ENCODE results near the gene AIP. TPM values are rescaled to one million over a fixed set of nuclear protein-coding genes. Genes with fewer than 3 reads are reported as not detected.

AIP gene
- total and polyA plus RNA-seq, 2 of the 8 experiments (the other 6 are each of a cell fraction or from before 2014, with no cell fraction given): 29.8 to 54.4 TPM

- Histone ChIP-seq H3K36me3 (ENCODE audit: control insufficient read depth in 2 of 4, insufficient read depth in 4 of 4, low read length in 3 of 4) (no peaks in the 10 kb centered on the region), H3K4ac (replicated peaks; ENCODE audit: insufficient read length, low read depth, low read length) (no peak overlapping the region), H2AFZ (ENCODE audit: low read length) (peak overlapping the region; percentile 47; the same call in 1 of the 2 replicates), H3K4me3 (ENCODE audit: extremely low read depth in 1 of 4, insufficient read depth in 2 of 4, low read depth in 3 of 4, low read length in 4 of 4) (peak overlapping the region; percentile 12 to 90 (median 48); a peak in 7 of 8 replicates), H2AK5ac (ENCODE audit: low read depth, low read length) (no peak overlapping the region), H3K14ac (ENCODE audit: insufficient read length) (no peak overlapping the region), H2BK20ac (ENCODE audit: low read length) (no peak overlapping the region), H3K18ac (ENCODE audit: extremely low read depth, low read length) (no peak overlapping the region; the same call in 1 of the 2 replicates), H2BK12ac (ENCODE audit: low read depth, low read length) (no peak overlapping the region), H3K4me1 (replicated peaks in 1 of 4; ENCODE audit: control insufficient read depth in 3 of 4, insufficient read depth in 4 of 4, low read length in 3 of 4) (peaks cover 0 to 9% (median 3%) of the 10 kb centered on the region in 4 experiments; a peak in 5 of 7 replicates), H3K4me2 (ENCODE audit: insufficient read depth in 1 of 2, low read depth in 2 of 2, low read length in 2 of 2) (peak overlapping the region; percentile 61 to 81; a peak in 3 of 4 replicates), H3K9ac (replicated peaks in 1 of 4; ENCODE audit: extremely low read depth in 1 of 4, low read depth in 3 of 4, low read length in 3 of 4) (no peak overlapping the region; a peak in 1 of 7 replicates), H3K27me3 (replicated peaks in 1 of 4; ENCODE audit: control insufficient read depth in 3 of 4, extremely low read depth in 1 of 4, insufficient read depth in 3 of 4, low read length in 3 of 4) (no peaks in the 10 kb centered on the region), H3K23ac (ENCODE audit: insufficient read length) (no peak overlapping the region), H4K20me1 (replicated peaks in 1 of 2; ENCODE audit: control insufficient read depth in 1 of 2, insufficient read depth in 2 of 2, low read length in 2 of 2) (peaks cover 0 to 3% of the 10 kb centered on the region in 2 experiments), H3K79me2 (ENCODE audit: control insufficient read depth in 1 of 2, insufficient read depth in 2 of 2, low read length in 2 of 2) (peaks cover 0 to 3% of the 10 kb centered on the region in 2 experiments; a peak in 2 of 4 replicates), H4K91ac (replicated peaks; ENCODE audit: insufficient read length, low read length) (peak overlapping the region; percentile 61), H4K8ac (ENCODE audit: extremely low read depth, insufficient read depth, low read length) (peak overlapping the region; percentile 96; the same call in 1 of the 2 replicates), H4K5ac (ENCODE audit: insufficient read length, low read depth, low read length) (peak overlapping the region; percentile 67), H2BK15ac (ENCODE audit: low read length) (no peak overlapping the region), H3K23me2 (ENCODE audit: low read depth, low read length) (peaks cover 6% of the 10 kb centered on the region), H2BK5ac (ENCODE audit: low read depth, low read length) (no peak overlapping the region), H3K56ac (replicated peaks; ENCODE audit: insufficient read length, low read depth, low read length) (no peak overlapping the region), H3K9me3 (ENCODE audit: insufficient read depth in 2 of 2, low read depth in 1 of 2, low read length in 1 of 2) (no peaks in the 10 kb centered on the region), H2BK120ac (replicated peaks; ENCODE audit: low read depth, low read length) (no peak overlapping the region), H3K79me1 (ENCODE audit: low read depth, low read length) (peaks cover 2% of the 10 kb centered on the region), H3K27ac (ENCODE audit: low read depth, low read length) (no peak overlapping the region)
- POLR2A ChIA-PET (ENCODE audit: partially characterized antibody): interaction anchor here (1.0 to 4.6 kb wide), 10 partner anchors 12 to 98 kb away, joined by 3 to 36 read pairs (median 5); partner anchors contain the start of genes PPP1CA, PTPRCAP and RPS6KB2
- CTCF ChIA-PET (ENCODE audit: partially characterized antibody): interaction anchor here (0.7 to 1.6 kb wide), 5 partner anchors 12 to 1580 kb away, joined by 3 to 7 read pairs (median 5); partner anchors contain the start of gene TPCN2
- TF ChIP-seq KDM4A (IDR thresholded peaks at IDR 0.05; ENCODE audit: low read depth, low read length, severe bottlenecking) (peak; percentile 54), CBX8 (IDR thresholded peaks at IDR 0.05; ENCODE audit: borderline replicate concordance, low read depth, low read length) (no peak), FOSL1 (IDR thresholded peaks at IDR 0.05; ENCODE audit: insufficient read depth, low read depth, low read length) (no peak), SP4 (IDR thresholded peaks at IDR 0.05; ENCODE audit: low read length) (no peak)
- no peak for DNase-seq (ENCODE audit: low read depth in 1 of 2, low spot score in 2 of 2)
- FAIRE-seq: no peak
- 49% methylated on average over 9 of the region's 9 CpGs; no CpG with 5 or more reads in 1 of the 2 experiments for WGBS, 2 experiments (ENCODE audit: extremely low coverage in 1 of 2, insufficient coverage in 1 of 2, insufficient read length in 1 of 2, insufficient replicate concordance in 2 of 2, low coverage in 1 of 2, low lambda C conversion rate in 2 of 2, missing lambda C conversion rate in 1 of 2)
Observed at GRCh38 chr11:67469508-67469811, 13.4 kb upstream of the AIP start.

Data from H1 (cell line).